Effector memory CD4-positive, alpha-beta T cell (primary cell): ENCODE data around the gene NAA25.

Source experiments
- DNase-seq, 3 donors: peaks; one replicate each; pipeline ENCODE4 v3.0.0-alpha.2; 2020
- H3K27ac ChIP-seq: 2 replicates; pipeline ENCODE4 v1.7.0; 2013; ENCODE audit warnings: mild to moderate bottlenecking, low read length, moderate library complexity; ENCODE audit not compliant: insufficient read depth, poor library complexity, severe bottlenecking
- H3K27me3 ChIP-seq: replicated peaks from 2 replicates; pipeline ENCODE4 v1.7.0; 2013; ENCODE audit warnings: mild to moderate bottlenecking, low read length; ENCODE audit not compliant: insufficient read depth, control insufficient read depth, poor library complexity, severe bottlenecking
- H3K36me3 ChIP-seq: 2 replicates; pipeline ENCODE4 v1.7.0; 2013; ENCODE audit warnings: mild to moderate bottlenecking, low read length, moderate library complexity; ENCODE audit not compliant: control insufficient read depth, insufficient read depth
- H3K4me1 ChIP-seq: 2 replicates; pipeline ENCODE4 v1.7.0; 2013; ENCODE audit warnings: low read length, mild to moderate bottlenecking; ENCODE audit not compliant: control insufficient read depth, insufficient read depth, poor library complexity, severe bottlenecking
- H3K4me3 ChIP-seq: 2 replicates; pipeline ENCODE4 v1.7.0; 2013; ENCODE audit warnings: low read length, low read depth, mild to moderate bottlenecking; ENCODE audit not compliant: insufficient read depth, poor library complexity, severe bottlenecking
- H3K9me3 ChIP-seq: 2 replicates; pipeline ENCODE4 v1.7.0; 2013; ENCODE audit warnings: mild to moderate bottlenecking, low read length, moderate library complexity; ENCODE audit not compliant: control insufficient read depth

NAA25 gene

DNA sequence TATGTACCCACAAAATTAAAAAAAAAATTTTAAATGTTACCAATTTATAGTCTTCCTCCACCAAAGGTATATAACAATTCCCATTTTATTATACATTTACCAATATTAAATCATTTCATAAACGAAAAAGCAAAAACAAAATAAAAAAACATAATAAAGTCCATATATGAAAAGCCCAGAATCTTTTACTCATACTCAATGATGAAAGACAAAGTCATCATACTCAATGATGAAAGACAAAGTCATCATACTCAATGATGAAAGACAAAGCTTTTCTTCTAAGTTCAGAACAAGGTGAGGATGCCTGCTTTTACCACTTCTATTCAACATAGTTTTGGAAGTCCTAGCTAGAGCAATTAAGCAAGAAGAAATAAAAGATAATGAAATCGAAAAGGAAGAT lies 123.8 kb downstream of the NAA25 start:
- H3K27me3 ChIP-seq, result no peaks in the 10 kb centered on the region
- H3K9me3 ChIP-seq, result no peaks in the 10 kb centered on the region
- H3K27ac ChIP-seq, result no peak overlapping the region
- no peak overlapping the region for H3K4me3 ChIP-seq
- no peak for DNase-seq
- no peaks in the 10 kb centered on the region for H3K36me3 ChIP-seq
- no peaks in the 10 kb centered on the region for H3K4me1 ChIP-seq

DNA sequence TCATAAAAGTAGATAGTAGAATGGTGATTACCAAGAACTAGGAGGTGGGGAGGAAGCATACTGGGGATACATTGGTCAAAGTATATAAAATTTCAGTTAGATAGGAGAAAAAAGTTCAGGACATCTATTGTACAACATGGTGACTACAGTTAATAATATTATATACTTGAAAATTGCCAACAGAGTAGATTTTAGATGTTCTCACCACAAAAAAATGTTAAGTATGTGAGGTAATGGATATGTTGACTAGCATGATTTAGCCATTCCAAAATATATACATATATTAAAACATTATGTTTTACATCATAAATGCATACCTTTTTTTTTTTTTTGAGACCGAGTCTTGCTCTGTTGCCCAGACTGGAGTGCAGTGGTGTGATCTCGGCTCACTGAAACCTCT lies 126.6 kb downstream of the NAA25 start:
- H3K9me3 ChIP-seq, result no peaks in the 10 kb centered on the region
- H3K36me3 ChIP-seq, result no peaks in the 10 kb centered on the region
- H3K4me1 ChIP-seq, result no peaks in the 10 kb centered on the region
- no peak for DNase-seq
- H3K27me3 ChIP-seq, result no peaks in the 10 kb centered on the region
- H3K27ac ChIP-seq, result no peak overlapping the region
- no peak overlapping the region for H3K4me3 ChIP-seq

DNA sequence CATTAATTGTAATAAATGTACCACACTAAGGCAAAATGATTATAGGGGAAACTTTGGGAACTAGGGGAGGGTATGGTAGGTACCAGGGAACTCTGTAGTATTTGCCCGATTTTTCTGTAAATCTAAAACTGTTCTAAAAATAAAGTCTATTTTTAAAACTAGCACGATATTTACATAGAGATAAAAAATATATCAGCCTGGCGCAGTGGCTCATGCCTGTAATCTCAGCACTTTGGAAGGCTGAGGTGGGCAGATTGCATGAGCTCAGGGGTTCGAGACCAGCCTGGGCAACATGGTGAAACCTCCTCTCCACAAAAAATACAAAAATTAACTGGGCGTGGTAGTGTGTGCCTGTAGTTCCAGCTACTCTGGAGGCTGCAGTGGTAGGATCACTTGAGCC lies 128.0 kb downstream of the NAA25 start:
- Histone ChIP-seq H3K27me3 (no peaks in the 10 kb centered on the region), H3K27ac (no peak overlapping the region), H3K4me1 (no peaks in the 10 kb centered on the region), H3K9me3 (no peaks in the 10 kb centered on the region), H3K36me3 (no peaks in the 10 kb centered on the region), H3K4me3 (no peak overlapping the region)
- no peak for DNase-seq

DNA sequence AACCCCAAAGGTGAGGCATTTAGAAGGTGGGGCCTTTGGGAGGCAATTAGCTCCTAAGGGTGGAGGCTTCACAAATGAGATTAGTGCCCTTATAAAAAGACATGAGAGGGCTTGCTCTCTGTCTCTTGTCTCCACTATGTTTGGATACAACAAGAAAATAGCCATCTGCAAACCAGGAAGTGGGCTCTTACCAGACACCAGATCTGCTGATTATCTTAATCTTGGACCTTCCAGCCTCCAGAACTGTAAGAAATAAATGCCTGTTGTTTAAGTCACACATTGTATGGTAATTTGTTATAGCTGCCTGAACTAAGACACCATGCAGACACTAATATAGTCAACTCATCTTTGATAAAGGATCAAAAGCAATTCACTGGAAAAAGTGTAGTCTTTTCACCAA lies 130.0 kb downstream of the NAA25 start:
- Histone ChIP-seq H3K4me3 (no peak overlapping the region), H3K36me3 (no peaks in the 10 kb centered on the region), H3K27me3 (no peaks in the 10 kb centered on the region), H3K4me1 (no peaks in the 10 kb centered on the region), H3K27ac (no peak overlapping the region), H3K9me3 (no peaks in the 10 kb centered on the region)
- DNase-seq, result no peak

DNA sequence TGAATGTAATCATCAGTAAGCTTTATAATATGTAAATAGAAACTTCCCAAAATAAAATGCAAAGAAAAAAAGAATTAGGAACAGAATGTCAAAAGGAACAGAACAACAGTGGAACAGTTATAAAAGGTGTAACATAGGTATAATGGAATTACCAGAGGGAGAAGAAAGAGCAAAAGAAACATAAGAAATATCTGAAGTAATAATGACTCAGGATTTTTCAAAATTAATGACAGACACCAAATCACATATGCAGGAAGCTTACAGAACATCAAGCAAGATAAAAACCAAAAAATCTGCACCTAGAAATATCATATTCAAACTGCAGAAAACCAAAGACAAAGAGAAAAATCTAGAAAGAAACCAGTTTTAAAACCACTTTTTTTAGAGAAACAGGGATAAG lies 131.7 kb downstream of the NAA25 start:
- H3K4me1 ChIP-seq, result no peaks in the 10 kb centered on the region
- no peak overlapping the region for H3K4me3 ChIP-seq
- no peaks in the 10 kb centered on the region for H3K9me3 ChIP-seq
- DNase-seq, result no peak
- H3K27me3 ChIP-seq, result no peaks in the 10 kb centered on the region
- no peaks in the 10 kb centered on the region for H3K36me3 ChIP-seq
- no peak overlapping the region for H3K27ac ChIP-seq
